Heart left ventricle (tissue), 16 donors: Measurements from ENCODE around the gene RBP2. TPM values are rescaled to one million over a fixed set of nuclear protein-coding genes. Genes with fewer than 3 reads are reported as not detected.

Experiments
- ATAC-seq, 4 donors: fragments of 200-7000 bp; cut with Tn5 transposase; one replicate each; pipeline ENCODE4 v1.9.1; 2020 to 2022; ENCODE audit warnings: moderate library complexity in 4 of 4, mild to moderate bottlenecking in 3 of 4, moderate number of reproducible peaks in 1 of 4
- DNase-seq, 5 donors: peaks; one replicate each; pipeline ENCODE4 v3.0.0-alpha.2; 2020
- H3K27ac ChIP-seq, 12 donors: fragments of 200-600 bp; sonication (generic) in 4 of 12; one replicate each; pipeline versions ENCODE4 v1.5.0 to v1.8.0; 2016 to 2022; ENCODE audit warnings: mild to moderate bottlenecking in 2 of 12
- H3K27me3 ChIP-seq, 9 donors: fragments of 200-600 bp; sonication (generic) in 2 of 9; one replicate each; pipeline versions ENCODE4 v1.5.1 to v1.8.0; 2016 to 2022; ENCODE audit warnings: mild to moderate bottlenecking in 3 of 9
- H3K36me3 ChIP-seq, 9 donors: fragments of 200-600 bp; sonication (generic) in 2 of 9; one replicate each; pipeline versions ENCODE4 v1.5.0 to v1.8.0; 2018 to 2022; ENCODE audit warnings: mild to moderate bottlenecking in 2 of 9
- H3K4me1 ChIP-seq, 12 donors: fragments of 200-600 bp; sonication (generic) in 4 of 12; one replicate each; pipeline versions ENCODE4 v1.5.0 to v1.8.0; 2016 to 2022; ENCODE audit warnings: mild to moderate bottlenecking in 3 of 12
- H3K4me3 ChIP-seq, 12 donors: fragments of 200-600 bp; sonication (generic) in 4 of 12; one replicate each; pipeline versions ENCODE4 v1.5.0 to v1.8.0; 2017 to 2022; ENCODE audit warnings: mild to moderate bottlenecking in 9 of 12, moderate library complexity in 4 of 12
- H3K9me3 ChIP-seq, 12 donors: fragments of 200-600 bp; sonication (generic) in 4 of 12; one replicate each; pipeline versions ENCODE4 v1.5.0 to v1.8.0; 2016 to 2022; ENCODE audit warnings: mild to moderate bottlenecking in 1 of 12
- CTCF ChIP-seq, 12 donors: fragments of 200-600 bp; sonication (generic) in 4 of 12; IDR thresholded peaks; one replicate each; pipeline versions ENCODE4 v1.5.0 to v1.8.0; 2018 to 2022; ENCODE audit warnings: antibody characterized with exemption in 12 of 12, mild to moderate bottlenecking in 5 of 12
- POLR2A ChIP-seq, 2 donors: fragments of 450-650 bp; IDR thresholded peaks; one replicate each; pipeline ENCODE4 v1.6.1; 2017; ENCODE audit warnings: antibody characterized with exemption in 2 of 2, mild to moderate bottlenecking in 2 of 2, moderate library complexity in 2 of 2
- WGBS, 4 donors: extraction: QIAGEN DNeasy Blood & Tissue Kit in 2 of 4; methylation state at CpG; one replicate each; pipeline versions ENCODE4 v1.1.5 to v1.1.7; 2013 to 2018; 5-methylcytosine and 5-hydroxymethylcytosine counted together
- intact Hi-C, 10 donors: fragments of 100-400 bp; cut with DNase I; formaldehyde crosslinking; loops; one replicate each; pipeline versions ENCODE4 v1.11.1 to v1.14.2; 2022
- polyA plus RNA-seq, 2 donors: library from polyadenylated mRNA; stranded (reverse); fragments of 200-250 nt; gene quantifications; one replicate each; pipeline ENCODE4 v1.2.3, GENCODE V29; 2013
- total RNA-seq, 9 donors: library from RNA; depleted of rRNA in 2 of 9; stranded (reverse); fragments of >200 nt in 2 of 9; fragmentation: NEBNext Ultra II Directional in 3 of 9; extraction: Animal tissue kit (Norgen Biotek cat#: 25700) in 3 of 9; gene quantifications; one replicate each; pipeline versions ENCODE4 v1.1.0 to v1.2.4, GENCODE V29; 2016 to 2023
- donor health status: ischemic (EF 13 %, LVEDD 7.1; RV severe dilation, severe dysfunction).
- donor health status: healthy with polysubstance abuse.
- donor health status: DM: no; HTN: yes; CAD: no.
- donor health status: DM: no; HTN: no; CAD: no.
- donor health status: ischemic (EF 25% LVEDD 6.9; RV normal size, moderate dysfunction).
- donor health status: ischemic (EF 25% LVEDD 5.7; RV mildly dilated, moderate dysfunction).
- donor health status: healthy.
- donor health status: DM: yes; HTN: yes; CAD: no.
- donor health status: ischemic (EF 35%, LVEDD 5.7; RV mildly dilated, moderate dysfunction).
- donor health status: nonischemic (EF 11% LVEDD 7.7; RV severe dilation, severe dysfunction).
- donor health status: DM: yes; HTN: yes; CAD: no.
- donor health status: PGD.
- donor health status: ischemic (EF 29% LVEDD 5.4; RV normal size, mild dysfunction).
- donor health status: nonischemic (EF 23%, LVEDD 6.1; RV moderate dilation, normal function).

The RBP2 gene
- total and polyA plus RNA-seq, 11 donors: 0.25 TPM; not detected in 10

DNA sequence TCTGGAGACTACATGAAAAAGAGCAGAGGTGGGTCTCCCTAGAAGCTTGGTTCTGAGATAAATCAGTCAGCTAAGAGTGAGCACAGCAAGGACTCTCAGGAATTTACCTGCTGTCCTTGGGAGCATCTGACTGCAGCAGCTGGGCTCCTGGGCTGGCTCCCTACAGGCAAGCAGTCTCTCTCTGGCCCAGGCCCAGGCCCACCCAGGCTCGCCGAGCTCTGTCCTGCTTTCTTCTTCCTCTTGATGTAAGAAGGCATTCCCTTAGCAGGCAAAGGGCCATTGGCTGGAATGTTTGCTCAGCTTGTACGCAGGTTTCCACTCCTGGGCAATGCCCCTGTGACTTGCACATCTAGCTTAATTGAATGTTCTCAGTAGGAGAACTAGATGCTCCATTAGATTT lies 4.3 kb upstream of the RBP2 start:
- WGBS, 4 donors: 79 to 100% (median 89%) methylated on average over 3 of the region's 3 CpGs
- no peak for TF ChIP-seq POLR2A (IDR thresholded peaks at IDR 0.05)
- TF ChIP-seq CTCF (IDR thresholded peaks at IDR 0.05): no peak
- Histone ChIP-seq H3K4me1 (no peaks in the 10 kb centered on the region), H3K9me3 (peaks cover 0 to 7% (median 0%) of the 10 kb centered on the region in 12 donors), H3K4me3 (no peak overlapping the region), H3K36me3 (no peaks in the 10 kb centered on the region), H3K27me3 (no peaks in the 10 kb centered on the region), H3K27ac (no peak overlapping the region)
- intact Hi-C loops: no loop called here
- DNase-seq (no peak), ATAC-seq (no peak)

DNA sequence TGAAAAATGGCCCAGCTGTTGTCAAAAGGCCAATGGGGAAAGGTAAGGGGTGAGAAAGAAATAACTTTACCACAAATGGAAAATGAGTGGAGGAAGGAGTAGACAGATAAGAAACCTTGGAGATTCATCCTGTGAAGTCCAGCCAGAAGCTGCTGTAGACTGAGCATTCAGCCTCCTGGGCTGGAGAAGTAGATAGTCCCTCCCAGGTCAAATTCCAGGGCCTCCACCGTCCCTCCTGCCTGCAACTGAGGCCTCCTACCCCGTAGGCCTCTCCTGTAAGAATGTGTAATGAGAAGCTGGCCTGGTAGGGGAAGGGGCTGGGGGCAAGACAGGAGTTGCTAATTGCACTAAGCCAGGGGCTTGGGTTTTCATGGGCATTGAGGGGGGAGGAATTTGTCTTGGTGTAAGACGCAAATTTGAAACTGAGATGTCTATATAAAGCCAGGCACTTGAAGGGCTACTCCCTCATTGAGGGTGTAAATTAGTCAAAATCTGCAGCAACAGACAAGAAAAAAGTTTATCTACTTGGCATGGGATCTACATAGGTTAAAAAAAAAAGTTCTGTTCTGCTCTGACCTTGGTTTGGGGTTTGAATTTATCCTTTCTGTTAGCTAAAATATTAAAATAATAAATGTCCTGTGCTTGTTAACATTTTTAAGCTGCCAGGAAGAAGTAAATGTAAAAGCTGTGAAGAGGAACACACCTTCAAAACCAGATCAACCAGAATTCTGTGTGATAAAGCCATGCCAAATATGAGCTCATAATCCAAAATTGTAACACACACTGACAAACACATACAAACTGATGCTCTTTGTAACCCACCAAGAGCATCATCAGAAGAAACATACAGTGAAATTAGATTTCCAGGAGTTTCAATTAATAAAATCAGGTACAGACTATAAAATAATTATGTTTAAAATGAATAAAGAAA lies 1.7 kb upstream of the RBP2 start:
- no peak overlapping the region for H3K4me3 ChIP-seq
- no peaks in the 10 kb centered on the region for H3K4me1 ChIP-seq
- intact Hi-C loops: no loop called here
- DNase-seq (no peak), ATAC-seq (no peak)
- no peaks in the 10 kb centered on the region for H3K36me3 ChIP-seq
- H3K27me3 ChIP-seq: no peaks in the 10 kb centered on the region
- H3K27ac ChIP-seq: no peak overlapping the region
- no peak for TF ChIP-seq CTCF (IDR thresholded peaks at IDR 0.05)
- TF ChIP-seq POLR2A (IDR thresholded peaks at IDR 0.05): no peak
- 44 to 66% (median 59%) methylated on average over 3 of the region's 3 CpGs for WGBS, 4 donors
- H3K9me3 ChIP-seq: no peaks in the 10 kb centered on the region

DNA sequence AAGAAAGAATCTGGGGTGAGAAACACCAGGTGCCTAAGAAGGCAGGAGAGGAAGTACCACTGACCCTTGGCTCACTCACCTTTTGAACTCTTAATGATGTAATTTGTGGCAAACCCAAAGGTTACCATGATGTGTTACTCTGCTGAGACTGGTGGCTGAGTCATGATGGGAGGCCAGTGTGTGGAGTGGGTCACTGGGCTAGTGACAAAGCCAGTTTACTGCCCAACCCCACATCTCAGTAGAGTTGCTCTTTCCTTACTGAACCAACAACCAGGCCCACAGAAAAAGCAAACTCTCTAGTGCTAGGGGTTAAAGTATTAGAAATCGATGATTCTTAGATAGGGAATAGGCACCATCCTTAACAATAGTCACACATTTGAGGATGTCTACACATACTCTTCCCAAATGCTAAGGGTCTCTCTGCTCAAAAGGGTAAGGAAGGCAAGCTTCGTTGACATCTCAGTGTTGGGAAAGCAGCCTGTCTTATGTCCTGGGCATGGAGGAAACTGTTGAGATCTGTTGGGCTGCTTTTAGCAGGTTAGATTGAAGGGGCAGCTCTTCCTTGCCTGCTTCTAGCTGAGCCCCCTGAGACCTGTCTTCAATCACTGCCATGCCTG lies 3.1 kb downstream of the RBP2 start:
- 86 to 92% (median 89%) methylated on average over 2 of the region's 2 CpGs for WGBS, 4 donors

More for the DNA sequence above, 3.1 kb downstream of the RBP2 start:
- Histone ChIP-seq H3K36me3 (no peaks in the 10 kb centered on the region), H3K27me3 (no peaks in the 10 kb centered on the region), H3K9me3 (no peaks in the 10 kb centered on the region), H3K4me3 (no peak overlapping the region), H3K4me1 (no peaks in the 10 kb centered on the region), H3K27ac (no peak overlapping the region)
- DNase-seq (no peak), ATAC-seq (no peak)
- no peak for TF ChIP-seq POLR2A (IDR thresholded peaks at IDR 0.05)
- no peak for TF ChIP-seq CTCF (IDR thresholded peaks at IDR 0.05)
- intact Hi-C loops: no loop called here
